HEK293 (cell line): Measurements from ENCODE around the gene SLC25A19.
A peak's percentile ranks its signal among the peaks of the same experiment; 100 is the strongest.

Source experiments
- CTCF ChIA-PET: fragments of 350-600 bp; formaldehyde crosslinking; extraction: SDS; loops from one replicate; lab custom pipeline; 2021; ENCODE audit warnings: antibody characterized with exemption; lab: Yijun Ruan, JAX
- POLR2A ChIA-PET: fragments of 300-600 bp; formaldehyde crosslinking; extraction: SDS; loops from one replicate; lab custom pipeline; 2020; ENCODE audit warnings: antibody characterized with exemption, inconsistent platforms; lab: Yijun Ruan, JAX
- H3K27ac ChIP-seq: fragments of 200-500 bp; sonication (Bioruptor generic); 2 replicates; pipeline ENCODE4 v1.5.1; 2014; ENCODE audit warnings: low read depth, low read length, control low read depth, inconsistent platforms; ENCODE audit errors: extremely low read depth
- H3K36me3 ChIP-seq, 2 experiments: fragments of 200-500 bp in 1 of 2; sonication (Bioruptor generic) in 1 of 2; 1 replicate in 1 of 2; 2 replicates in 1 of 2; pipeline ENCODE4 v1.5.1; 2014 to 2017; ENCODE audit warnings: inconsistent platforms in 2 of 2, low read length in 2 of 2; ENCODE audit not compliant: control insufficient read depth in 2 of 2, insufficient read depth in 1 of 2
- H3K4me1 ChIP-seq: fragments of 200-500 bp; sonication (Bioruptor generic); 2 replicates; pipeline ENCODE4 v1.5.1; 2014; ENCODE audit warnings: mild to moderate bottlenecking, low read length, inconsistent platforms; ENCODE audit not compliant: control insufficient read depth, insufficient read depth
- H3K4me3 ChIP-seq: 2 replicates; pipeline ENCODE4 v1.5.1; 2011; ENCODE audit warnings: low read depth, mild to moderate bottlenecking, control low read depth, low read length, moderate library complexity
- H3K9me3 ChIP-seq: fragments of 200-500 bp; sonication (Bioruptor generic); 2 replicates; pipeline ENCODE4 v1.5.1; 2014; ENCODE audit warnings: low read depth, low read length, inconsistent platforms; ENCODE audit not compliant: control insufficient read depth, insufficient read depth
- INSM2 ChIP-seq: fragments of 450-650 bp; formaldehyde crosslinking; IDR thresholded peaks from 2 replicates; pipeline ENCODE4 v1.5.1; 2016; ENCODE audit warnings: missing biosample characterization, missing genetic modification characterization
- KLF8 ChIP-seq: fragments of 450-650 bp; formaldehyde crosslinking; IDR thresholded peaks from 2 replicates; pipeline ENCODE4 v1.5.1; 2016; ENCODE audit warnings: missing biosample characterization, missing genetic modification characterization
- KLF9 ChIP-seq: fragments of 450-650 bp; formaldehyde crosslinking; IDR thresholded peaks from 2 replicates; pipeline ENCODE4 v1.5.1; 2016; ENCODE audit warnings: missing biosample characterization, missing genetic modification characterization, low read depth
- PRDM1 ChIP-seq: fragments of 450-650 bp; formaldehyde crosslinking; IDR thresholded peaks from 2 replicates; pipeline ENCODE4; 2016; ENCODE audit warnings: missing biosample characterization, missing genetic modification characterization
- PRDM10 ChIP-seq: fragments of 450-650 bp; formaldehyde crosslinking; IDR thresholded peaks from 2 replicates; pipeline ENCODE4 v1.5.1; 2016; ENCODE audit warnings: missing biosample characterization, missing genetic modification characterization
- SP2 ChIP-seq: fragments of 450-650 bp; formaldehyde crosslinking; IDR thresholded peaks from 2 replicates; pipeline ENCODE4 v1.5.1; 2016; ENCODE audit warnings: missing biosample characterization, missing genetic modification characterization
- ZBTB17 ChIP-seq: fragments of 450-650 bp; formaldehyde crosslinking; IDR thresholded peaks from 2 replicates; pipeline ENCODE4 v1.5.1; 2016; ENCODE audit warnings: missing biosample characterization, missing genetic modification characterization
- ZBTB8A ChIP-seq: fragments of 450-650 bp; formaldehyde crosslinking; IDR thresholded peaks from 2 replicates; pipeline ENCODE4 v1.5.1; 2016; ENCODE audit warnings: missing biosample characterization, missing genetic modification characterization
- ZEB2 ChIP-seq: fragments of 450-650 bp; formaldehyde crosslinking; IDR thresholded peaks from 2 replicates; pipeline ENCODE4 v1.5.1; 2016; ENCODE audit warnings: missing biosample characterization, missing genetic modification characterization
- ZFP37 ChIP-seq: fragments of 450-650 bp; formaldehyde crosslinking; IDR thresholded peaks from 2 replicates; pipeline ENCODE4 v1.5.1; 2016; ENCODE audit warnings: missing biosample characterization, missing genetic modification characterization
- ZNF133 ChIP-seq: fragments of 450-650 bp; formaldehyde crosslinking; IDR thresholded peaks from 2 replicates; pipeline ENCODE4 v1.5.1; 2016; ENCODE audit warnings: missing biosample characterization, missing genetic modification characterization
- ZNF174 ChIP-seq: fragments of 450-650 bp; formaldehyde crosslinking; IDR thresholded peaks from 2 replicates; pipeline ENCODE4 v1.5.0; 2017; ENCODE audit warnings: missing biosample characterization, mild to moderate bottlenecking, missing genetic modification characterization
- ZNF19 ChIP-seq: fragments of 450-650 bp; formaldehyde crosslinking; IDR thresholded peaks from 2 replicates; pipeline ENCODE4; 2016; ENCODE audit warnings: missing biosample characterization, missing genetic modification characterization, low read depth
- ZNF280D ChIP-seq: fragments of 450-650 bp; formaldehyde crosslinking; IDR thresholded peaks from 2 replicates; pipeline ENCODE4 v1.5.1; 2016; ENCODE audit warnings: missing biosample characterization, missing genetic modification characterization
- ZNF394 ChIP-seq: fragments of 450-650 bp; formaldehyde crosslinking; IDR thresholded peaks from 2 replicates; pipeline ENCODE4 v1.5.1; 2016; ENCODE audit warnings: missing biosample characterization, missing genetic modification characterization, mild to moderate bottlenecking, moderate library complexity, borderline replicate concordance
- ZNF544 ChIP-seq: fragments of 450-650 bp; formaldehyde crosslinking; IDR thresholded peaks from 2 replicates; pipeline ENCODE4 v1.5.0; 2017; ENCODE audit warnings: missing biosample characterization, missing genetic modification characterization
- ZNF549 ChIP-seq: fragments of 450-650 bp; IDR thresholded peaks from 2 replicates; pipeline ENCODE4 v1.5.1; 2018; ENCODE audit warnings: missing biosample characterization, missing genetic modification characterization, mild to moderate bottlenecking, inconsistent platforms, moderate library complexity
- ZNF600 ChIP-seq: fragments of 450-650 bp; formaldehyde crosslinking; IDR thresholded peaks from 2 replicates; pipeline ENCODE4 v1.5.1; 2016; ENCODE audit warnings: missing biosample characterization, missing genetic modification characterization
- ZNF610 ChIP-seq: fragments of 450-650 bp; formaldehyde crosslinking; IDR thresholded peaks from 2 replicates; pipeline ENCODE4 v1.5.1; 2016; ENCODE audit warnings: missing biosample characterization, missing genetic modification characterization, borderline replicate concordance
- TF ChIP-seq, protein P1 (sequence below): fragments of 450-650 bp; formaldehyde crosslinking; IDR thresholded peaks from 2 replicates; pipeline ENCODE4 v1.5.1; 2016; ENCODE audit warnings: missing biosample characterization, missing genetic modification characterization
- TF ChIP-seq, protein P2 (sequence below): fragments of 450-650 bp; formaldehyde crosslinking; IDR thresholded peaks from 2 replicates; pipeline ENCODE4 v1.5.1; 2016; ENCODE audit warnings: missing biosample characterization, missing genetic modification characterization, low read depth

The SLC25A19 gene

DNA sequence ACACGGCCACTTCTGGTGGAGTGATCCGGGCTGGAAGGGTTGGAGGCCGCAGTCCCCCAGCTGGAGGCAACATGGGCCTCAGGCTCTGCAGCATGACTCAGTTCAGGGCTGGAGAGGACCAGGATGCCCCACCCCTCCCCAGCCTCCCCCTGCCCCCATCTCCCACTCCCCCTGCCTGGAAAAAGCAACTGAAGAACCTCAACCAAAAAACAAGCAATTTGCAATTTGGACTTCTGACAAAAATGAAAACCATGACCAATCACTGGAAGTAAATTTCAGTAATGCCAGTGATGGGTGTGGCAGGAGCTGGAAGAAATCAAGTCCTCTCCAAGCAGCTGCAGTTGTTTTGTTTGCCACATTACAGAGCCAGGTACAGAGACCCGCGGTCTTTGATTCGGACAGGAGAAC, 11.6 kb downstream of the SLC25A19 start (continued):
- no peak for TF ChIP-seq ZNF133 (tag by site-specific recombination)

GRCh38 chr17:75273977-75274708, 15.1 kb downstream of the SLC25A19 start:
- H3K27ac ChIP-seq = no peak overlapping the region
- H3K4me3 ChIP-seq = no peak overlapping the region
- H3K4me1 ChIP-seq = peaks cover 2% of the 10 kb centered on the region; the same call in 1 of the 2 replicates
- ChIA-PET POLR2A (interaction anchor here (1.2 to 6.6 kb wide), 2 partner anchors 10 to 15 kb away, joined by 3 to 111 read pairs; partner anchors contain the start of gene SLC25A19), CTCF (interaction anchor here (0.8 to 5.1 kb wide), 3 partner anchors 34 to 153 kb away, joined by 3 to 45 read pairs (median 3); no protein-coding TSS in a partner anchor)
- H3K36me3 ChIP-seq = peaks cover 12 to 42% of the 10 kb centered on the region in 2 experiments; a peak in 2 of 3 replicates
- H3K9me3 ChIP-seq = no peaks in the 10 kb centered on the region
- TF ChIP-seq, protein P1, sequence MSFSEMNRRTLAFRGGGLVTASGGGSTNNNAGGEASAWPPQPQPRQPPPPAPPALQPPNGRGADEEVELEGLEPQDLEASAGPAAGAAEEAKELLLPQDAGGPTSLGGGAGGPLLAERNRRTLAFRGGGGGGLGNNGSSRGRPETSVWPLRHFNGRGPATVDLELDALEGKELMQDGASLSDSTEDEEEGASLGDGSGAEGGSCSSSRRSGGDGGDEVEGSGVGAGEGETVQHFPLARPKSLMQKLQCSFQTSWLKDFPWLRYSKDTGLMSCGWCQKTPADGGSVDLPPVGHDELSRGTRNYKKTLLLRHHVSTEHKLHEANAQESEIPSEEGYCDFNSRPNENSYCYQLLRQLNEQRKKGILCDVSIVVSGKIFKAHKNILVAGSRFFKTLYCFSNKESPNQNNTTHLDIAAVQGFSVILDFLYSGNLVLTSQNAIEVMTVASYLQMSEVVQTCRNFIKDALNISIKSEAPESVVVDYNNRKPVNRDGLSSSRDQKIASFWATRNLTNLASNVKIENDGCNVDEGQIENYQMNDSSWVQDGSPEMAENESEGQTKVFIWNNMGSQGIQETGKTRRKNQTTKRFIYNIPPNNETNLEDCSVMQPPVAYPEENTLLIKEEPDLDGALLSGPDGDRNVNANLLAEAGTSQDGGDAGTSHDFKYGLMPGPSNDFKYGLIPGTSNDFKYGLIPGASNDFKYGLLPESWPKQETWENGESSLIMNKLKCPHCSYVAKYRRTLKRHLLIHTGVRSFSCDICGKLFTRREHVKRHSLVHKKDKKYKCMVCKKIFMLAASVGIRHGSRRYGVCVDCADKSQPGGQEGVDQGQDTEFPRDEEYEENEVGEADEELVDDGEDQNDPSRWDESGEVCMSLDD (tag by site-specific recombination) = peak; percentile 55; the same call in 1 of the 2 replicates
- no peak for TF ChIP-seq KLF9
- no peak for TF ChIP-seq ZBTB8A (tag by site-specific recombination)
- TF ChIP-seq ZNF174 = no peak
- peak; percentile 73; the same call in 1 of the 2 replicates for TF ChIP-seq ZFP37 (tag by site-specific recombination)
- peak; percentile 79 for TF ChIP-seq ZNF600 (tag by site-specific recombination)
- TF ChIP-seq ZNF280D (tag by site-specific recombination) = 0 out of 2 replicates have a peak, but pooled peaks have one; percentile 63
- TF ChIP-seq ZEB2 (tag by site-specific recombination) = 0 out of 2 replicates have a peak, but pooled peaks have one; percentile 21
- no peak; the same call in 1 of the 2 replicates for TF ChIP-seq SP2 (tag by site-specific recombination)
- TF ChIP-seq PRDM10 (tag by site-specific recombination) = peak; percentile 82
- peak; percentile 85 for TF ChIP-seq ZBTB17
- no peak for TF ChIP-seq ZNF544 (tag by site-specific recombination)
- no peak; the same call in 1 of the 2 replicates for TF ChIP-seq PRDM1
- TF ChIP-seq KLF8 (tag by site-specific recombination) = peak; percentile 58; the same call in 1 of the 2 replicates
- no peak for TF ChIP-seq ZNF549 (tag by site-specific recombination)
- TF ChIP-seq, protein P2, sequence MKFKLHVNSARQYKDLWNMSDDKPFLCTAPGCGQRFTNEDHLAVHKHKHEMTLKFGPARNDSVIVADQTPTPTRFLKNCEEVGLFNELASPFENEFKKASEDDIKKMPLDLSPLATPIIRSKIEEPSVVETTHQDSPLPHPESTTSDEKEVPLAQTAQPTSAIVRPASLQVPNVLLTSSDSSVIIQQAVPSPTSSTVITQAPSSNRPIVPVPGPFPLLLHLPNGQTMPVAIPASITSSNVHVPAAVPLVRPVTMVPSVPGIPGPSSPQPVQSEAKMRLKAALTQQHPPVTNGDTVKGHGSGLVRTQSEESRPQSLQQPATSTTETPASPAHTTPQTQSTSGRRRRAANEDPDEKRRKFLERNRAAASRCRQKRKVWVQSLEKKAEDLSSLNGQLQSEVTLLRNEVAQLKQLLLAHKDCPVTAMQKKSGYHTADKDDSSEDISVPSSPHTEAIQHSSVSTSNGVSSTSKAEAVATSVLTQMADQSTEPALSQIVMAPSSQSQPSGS (tag by site-specific recombination) = peak; percentile 90
- no peak for TF ChIP-seq ZNF610 (tag by site-specific recombination)
- no peak for TF ChIP-seq ZNF19 (tag by site-specific recombination)
- TF ChIP-seq INSM2 (tag by site-specific recombination) = 0 out of 2 replicates have a peak, but pooled peaks have one; percentile 21
- 0 out of 2 replicates have a peak, but pooled peaks have one; percentile 32 for TF ChIP-seq ZNF394 (tag by site-specific recombination)
